Activated CD4-positive, CD25-positive, alpha-beta regulatory T cell treated with anti-CD3 and anti-CD28 coated beads, Interleukin-2, amount 50 U/mL, for 16 hours (primary cell): ENCODE data around the gene CAPN5.
A peak's percentile ranks its signal among the peaks of the same experiment; 100 is the strongest.
"Not testable (repeated sequence)": the region's sequence is repeated elsewhere in the genome, so short reads cannot be mapped to it uniquely, and the experiment has no call there.

Experiments
- DNase-seq: peaks from one replicate; pipeline ENCODE4 v3.0.0-alpha.2; 2020; ENCODE audit warnings: low read depth, low spot score

Gene CAPN5

GRCh38 chr11:77066229-77067042 lies at the start of gene CAPN5:
Gene CAPN5, plus strand, starts transcription at chr11:77066971. Its CDS starts 17,916 bp downstream, at chr11:77084887.
- peak; percentile 75 for DNase-seq

- DNase-seq, result not testable (repeated sequence)
These were observed 48.3 kb upstream of the CAPN5 start for GRCh38 chr11:77018396-77018924.

- DNase-seq, result no peak
These were observed 46.7 kb upstream of the CAPN5 start for GRCh38 chr11:77019976-77020595.

GRCh38 chr11:77020734-77021133 lies 46.0 kb upstream of the CAPN5 start:
- DNase-seq, result no peak

- DNase-seq, result no peak
These were observed 42.0 kb upstream of the CAPN5 start for GRCh38 chr11:77024745-77025144.

- DNase-seq, result no peak
These were observed 40.5 kb upstream of the CAPN5 start for GRCh38 chr11:77026221-77026620.

GRCh38 chr11:77026743-77027142 lies 40.0 kb upstream of the CAPN5 start:
- DNase-seq, result no peak

- no peak for DNase-seq
These were observed 39.5 kb upstream of the CAPN5 start for GRCh38 chr11:77027275-77027674.

GRCh38 chr11:77029829-77030228 lies 36.9 kb upstream of the CAPN5 start:
- no peak for DNase-seq

- DNase-seq, result no peak
These were observed 35.8 kb upstream of the CAPN5 start for GRCh38 chr11:77030834-77031414.

- no peak for DNase-seq
These were observed 35.2 kb upstream of the CAPN5 start for GRCh38 chr11:77031599-77031998.

- DNase-seq, result no peak
These were observed 31.7 kb upstream of the CAPN5 start for GRCh38 chr11:77035039-77035438.

- DNase-seq, result no peak
These were observed 31.2 kb upstream of the CAPN5 start for GRCh38 chr11:77035580-77035979.

- no peak for DNase-seq
These were observed 30.4 kb upstream of the CAPN5 start for GRCh38 chr11:77036398-77036797.

- DNase-seq, result no peak
These were observed 29.7 kb upstream of the CAPN5 start for GRCh38 chr11:77037057-77037456.

GRCh38 chr11:77038029-77038824 lies 28.5 kb upstream of the CAPN5 start:
- DNase-seq, result no peak

- no peak for DNase-seq
These were observed 27.9 kb upstream of the CAPN5 start for GRCh38 chr11:77038825-77039326.

- DNase-seq, result no peak
These were observed 27.0 kb upstream of the CAPN5 start for GRCh38 chr11:77039491-77040400.

- DNase-seq, result no peak
These were observed 26.4 kb upstream of the CAPN5 start for GRCh38 chr11:77040401-77040777.

- DNase-seq, result no peak
These were observed 25.9 kb upstream of the CAPN5 start for GRCh38 chr11:77040889-77041288.
